ENCODE measurements around the gene C2orf49. TPM values are rescaled to one million over a fixed set of nuclear protein-coding genes. Genes with fewer than 3 reads are reported as not detected.

C2orf49 gene
- total and polyA plus RNA-seq, 2 donors (not counting 1 experiment from before 2014, with no cell fraction given) = 7.5 to 29.3 TPM

DNA sequence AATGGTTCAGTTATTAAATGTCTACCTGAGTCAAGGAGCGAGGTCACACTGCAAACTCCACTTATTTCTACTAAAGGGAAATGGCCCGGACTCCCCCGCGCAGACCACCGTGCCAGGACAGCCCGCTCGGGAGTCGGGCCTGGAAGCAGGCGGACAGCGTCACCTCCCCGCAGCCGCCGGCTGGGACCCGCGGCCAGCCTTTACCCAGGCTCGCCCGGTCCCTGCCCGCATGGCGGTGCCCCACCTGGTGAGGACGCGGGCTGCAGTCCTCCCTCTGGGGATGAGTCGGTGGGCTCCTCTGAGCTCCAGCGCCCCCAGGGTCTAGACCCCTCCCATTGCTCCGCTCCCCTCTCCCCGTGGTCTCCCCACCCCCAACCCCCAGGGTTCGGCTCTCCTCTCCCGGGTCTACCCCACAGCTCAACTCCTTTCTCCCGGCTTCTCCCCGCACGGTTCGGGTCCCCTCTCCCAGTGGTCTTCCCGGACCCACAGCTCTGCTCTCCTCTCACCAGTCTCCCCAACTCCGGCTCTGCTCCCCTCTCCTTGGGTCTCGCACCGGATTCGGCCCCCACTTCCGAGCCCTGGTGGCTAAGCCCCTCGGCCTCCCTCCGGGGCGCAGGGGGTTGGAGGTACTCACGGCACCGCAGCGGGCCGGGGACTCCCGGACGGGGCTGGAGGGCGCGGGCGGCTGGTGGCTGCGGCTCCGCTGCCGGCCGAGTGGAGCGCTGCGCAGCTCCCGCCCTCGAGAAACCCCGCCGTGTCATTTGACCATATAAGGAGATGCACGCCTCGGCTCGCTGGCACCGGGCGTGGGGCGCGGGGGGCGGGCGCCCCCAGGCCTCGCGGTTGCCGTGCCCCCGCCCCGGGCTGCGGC is 61.2 kb downstream of the C2orf49 start, which contains the start of gene FHL2:
Gene FHL2 (minus strand): TSS at position 716 of the 871 bp plus-strand sequence. CDS start 12,535 bp downstream, outside the sequence.
- no peak within 1 kb of the TSS for H3K27ac Mint-ChIP-seq
- intact Hi-C loops (cut with micrococcal nuclease) = loop anchor here (1.0 kb wide), 1 partner anchor 28 kb away; no protein-coding TSS in a partner anchor
- no peaks in the 10 kb centered on the region for H3K79me2 ChIP-seq (ENCODE audit: control insufficient read depth, insufficient read depth, low read length)
- DNase-seq (peak; percentile 69), ATAC-seq (ENCODE audit: low read depth) (peak; percentile 89)
- H3K27me3 ChIP-seq (replicated peaks in 1 of 4; ENCODE audit: control extremely low read depth in 1 of 4, control insufficient read depth in 3 of 4, insufficient read depth in 4 of 4, low read length in 3 of 4) = peaks cover 0 to 43% (median 18%) of the 10 kb centered on the region in 4 experiments
- H4K20me1 ChIP-seq (ENCODE audit: control insufficient read depth, insufficient read depth, low read length, poor library complexity, severe bottlenecking) = no peaks in the 10 kb centered on the region
- no peaks in the 10 kb centered on the region for H3K36me3 ChIP-seq (replicated peaks in 1 of 2; ENCODE audit: control extremely low read depth in 1 of 2, control insufficient read depth in 1 of 2, extremely low read depth in 1 of 2, insufficient read depth in 2 of 2, low read length in 1 of 2)
- peak within 1 kb of the TSS; percentile 71 for H3K9ac ChIP-seq (ENCODE audit: low read length)
- TF ChIP-seq CTCF (IDR thresholded peaks at IDR 0.05) (peak; percentile 48), EZH2 (IDR thresholded peaks at IDR 0.05; ENCODE audit: borderline replicate concordance, insufficient read depth, low read depth, low read length, poor library complexity, severe bottlenecking) (no peak)
- 3% methylated on average over 73 of the region's 74 CpGs for WGBS (ENCODE audit: insufficient coverage)
- H3K27ac ChIP-seq (ENCODE audit: low read length in 2 of 2) = no peak within 1 kb of the TSS
- peak within 1 kb of the TSS; percentile 74 for H3K4me3 Mint-ChIP-seq
- peaks cover 10 to 14% of the 10 kb centered on the region in 2 donors for H3K4me1 ChIP-seq (ENCODE audit: control insufficient read depth in 2 of 2, insufficient read depth in 2 of 2, low read length in 2 of 2)
- H3K9me3 ChIP-seq (ENCODE audit: control extremely low read depth in 1 of 3, control insufficient read depth in 2 of 3, insufficient read depth in 1 of 3, low read length in 2 of 3) = peaks cover 0 to 9% (median 0%) of the 10 kb centered on the region in 3 donors
- H3K27me3 Mint-ChIP-seq = peaks cover 60% of the 10 kb centered on the region
- peaks cover 8% of the 10 kb centered on the region for H3K4me1 Mint-ChIP-seq
- peak within 1 kb of the TSS; percentile 97 for H3K4me2 ChIP-seq (replicated peaks; ENCODE audit: low read depth, low read length, poor library complexity, severe bottlenecking)
- H2AFZ ChIP-seq (ENCODE audit: insufficient read depth, low read depth, low read length, poor library complexity, severe bottlenecking) = peak within 1 kb of the TSS; percentile 82
- ChIA-PET CTCF (interaction anchor here (0.8 kb wide), 1 partner anchor 9 kb away, joined by 3 read pairs; no protein-coding TSS in a partner anchor), POLR2A (no interaction called here)
- peak within 1 kb of the TSS in 4 of 5 experiments; percentile 25 to 71 (median 50) for H3K4me3 ChIP-seq (ENCODE audit: control extremely low read depth in 1 of 5, extremely low read depth in 1 of 5, insufficient read depth in 1 of 5, low read depth in 2 of 5, low read length in 4 of 5)
- H3K9me3 Mint-ChIP-seq (ENCODE audit: insufficient read depth) = no peaks in the 10 kb centered on the region

Other genes with a start within 250 kb of the C2orf49 start
- gene GPR45, start 95.8 kb upstream of the C2orf49 start, total RNA-seq = not detected in 2 replicates
- not detected in 2 replicates for gene GPR45, start 95.8 kb upstream of the C2orf49 start, polyA plus RNA-seq
- gene TGFBRAP1, start 7.8 kb upstream of the C2orf49 start, total RNA-seq = 21.7 and 25.0 TPM in 2 replicates
- 9.3 and 10.7 TPM in 2 replicates for gene TGFBRAP1, start 7.8 kb upstream of the C2orf49 start, polyA plus RNA-seq
- not detected in 2 replicates for gene FHL2, start 61.5 kb downstream of the C2orf49 start, total RNA-seq
- gene FHL2, start 61.5 kb downstream of the C2orf49 start, polyA plus RNA-seq = 0.23 TPM in 1 of 2 replicates, not detected in the other

Data from B cell (primary cell).